CD4-positive, alpha-beta T cell (primary cell): ENCODE results near the gene CAMSAP1. TPM values are rescaled to one million over a fixed set of nuclear protein-coding genes. Genes with fewer than 3 reads are reported as not detected.

ENCODE experiments used
- ATAC-seq: fragments of 200-7000 bp; cut with Tn5 transposase; one replicate; pipeline ENCODE4 v1.10.0; 2022; ENCODE audit warnings: mild to moderate bottlenecking; ENCODE audit not compliant: poor library complexity
- CTCF ChIA-PET: fragments of 350-600 bp; sonication (Branson Sonifier 250); formaldehyde crosslinking; loops from one replicate; lab custom pipeline; 2021; ENCODE audit warnings: antibody characterized with exemption, inconsistent platforms; lab: Charles Lee
- POLR2A ChIA-PET: fragments of 350-600 bp; sonication (Branson Sonifier 250); formaldehyde crosslinking; loops from one replicate; lab custom pipeline; 2021; ENCODE audit warnings: antibody characterized with exemption, inconsistent platforms; lab: Charles Lee
- DNase-seq, 14 experiments: peaks; one replicate each; pipeline ENCODE4 v3.0.0-alpha.2; 2013 to 2020; ENCODE audit warnings: mixed read lengths in 2 of 14
- H3K27ac ChIP-seq, 2 donors: one replicate each; pipeline versions ENCODE4 v1.5.1 to v1.7.0; 2013; ENCODE audit warnings: low read length in 2 of 2, low read depth in 1 of 2, mild to moderate bottlenecking in 1 of 2
- H3K27me3 ChIP-seq, 2 experiments: 1 replicate in 1 of 2; 2 replicates in 1 of 2; pipeline versions ENCODE4 v1.6.1 to v1.7.0; 2013; ENCODE audit warnings: low read length in 2 of 2, control low read depth in 1 of 2, mild to moderate bottlenecking in 1 of 2, moderate library complexity in 1 of 2; ENCODE audit not compliant: insufficient read depth in 2 of 2, control insufficient read depth in 1 of 2
- H3K36me3 ChIP-seq: one replicate; pipeline ENCODE4 v1.6.1; 2013; ENCODE audit warnings: low read length, control low read depth; ENCODE audit not compliant: insufficient read depth
- H3K4me1 ChIP-seq: one replicate; pipeline ENCODE4 v1.6.1; 2013; ENCODE audit warnings: low read length, control low read depth; ENCODE audit not compliant: insufficient read depth
- H3K4me3 ChIP-seq: one replicate; pipeline ENCODE4 v1.5.1; 2013; ENCODE audit warnings: mild to moderate bottlenecking, low read length, moderate library complexity
- H3K9me3 ChIP-seq, 2 experiments: 1 replicate in 1 of 2; 2 replicates in 1 of 2; pipeline versions ENCODE4 v1.6.1 to v1.7.0; 2013; ENCODE audit warnings: low read length in 2 of 2, mild to moderate bottlenecking in 2 of 2, control low read depth in 1 of 2, moderate library complexity in 1 of 2; ENCODE audit not compliant: control insufficient read depth in 1 of 2, insufficient read depth in 1 of 2
- H3K27ac Mint-ChIP-seq: one replicate; pipeline ENCODE4 v1.8.0; 2020; ENCODE audit warnings: mixed read lengths
- H3K27me3 Mint-ChIP-seq: one replicate; pipeline ENCODE4 v1.8.0; 2021; ENCODE audit warnings: mixed read lengths
- H3K36me3 Mint-ChIP-seq: one replicate; pipeline ENCODE4 v1.8.0; 2021; ENCODE audit warnings: low read depth, mixed read lengths
- H3K4me1 Mint-ChIP-seq: one replicate; pipeline ENCODE4 v1.8.0; 2021; ENCODE audit warnings: low read depth, mixed read lengths
- H3K4me3 Mint-ChIP-seq: one replicate; pipeline ENCODE4 v1.8.0; 2020; ENCODE audit warnings: mild to moderate bottlenecking, mixed read lengths
- H3K9me3 Mint-ChIP-seq: one replicate; pipeline ENCODE4 v1.8.0; 2020; ENCODE audit warnings: mixed read lengths
- intact Hi-C, 2 experiments: fragments of 100-400 bp; cut with DNase I in 1 of 2; cut with micrococcal nuclease in 1 of 2; formaldehyde crosslinking; loops; one replicate each; pipeline versions ENCODE4 v1.15.1 to v1.9.0; 2023 to 2025; cut with DNase I, micrococcal nuclease
- total RNA-seq, 174 experiments: library from RNA in 2 of 174; stranded (reverse) in 2 of 174; gene quantifications; one replicate each; pipeline ENCODE4 v1.2.3 and lab custom pipeline; 2021 to 2026
- TF ChIP-seq, protein P1 (sequence below): fragments of 200-600 bp; IDR thresholded peaks from one replicate; pipeline ENCODE4 v1.8.0; 2022; ENCODE audit warnings: antibody characterized with exemption, mild to moderate bottlenecking

Gene CAMSAP1
- total RNA-seq, 2 experiments from 2014 or later: 16.8 to 18.2 TPM

DNA sequence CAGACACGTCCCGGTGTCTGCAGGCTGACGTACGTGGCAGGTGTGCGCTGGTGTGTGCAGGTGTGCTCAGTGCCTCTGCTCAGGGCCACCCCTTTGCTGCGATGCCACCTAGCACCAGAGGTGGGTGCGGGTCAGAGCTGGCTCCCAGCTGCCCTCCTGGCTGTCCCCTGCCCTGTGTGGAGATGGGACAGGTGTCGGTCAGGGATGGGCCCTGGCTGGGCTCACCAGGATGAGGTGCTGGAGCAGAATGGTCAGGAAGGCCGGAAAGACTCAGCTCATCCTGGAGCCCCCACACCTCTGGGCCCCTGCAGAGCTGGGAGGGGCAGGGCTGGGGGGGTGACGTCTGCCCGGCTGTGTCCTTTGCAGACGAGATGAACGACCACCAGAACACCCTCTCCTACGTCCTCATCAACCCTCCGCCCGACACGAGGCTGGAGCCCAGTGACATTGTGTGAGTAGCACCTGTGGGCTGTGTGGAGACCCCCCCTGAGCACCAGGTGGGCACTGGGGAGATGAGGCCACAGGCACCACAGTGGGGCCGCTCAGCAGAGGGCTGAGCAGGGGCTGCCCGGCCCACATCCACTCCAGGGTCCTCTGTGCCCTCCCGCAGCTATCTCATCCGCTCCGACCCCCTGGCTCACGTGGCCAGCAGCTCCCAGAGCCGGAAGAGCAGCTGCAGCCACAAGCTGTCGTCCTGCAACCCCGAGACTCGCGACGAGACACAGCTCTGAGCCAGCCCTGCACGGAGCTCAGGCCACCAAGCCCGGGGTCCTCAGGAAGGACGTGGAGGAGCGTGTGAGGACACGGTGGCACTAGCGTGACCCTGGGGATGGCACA, 115.7 kb downstream of the CAMSAP1 start:
- intact Hi-C loops: no loop called here
- ATAC-seq: no peak

DNA sequence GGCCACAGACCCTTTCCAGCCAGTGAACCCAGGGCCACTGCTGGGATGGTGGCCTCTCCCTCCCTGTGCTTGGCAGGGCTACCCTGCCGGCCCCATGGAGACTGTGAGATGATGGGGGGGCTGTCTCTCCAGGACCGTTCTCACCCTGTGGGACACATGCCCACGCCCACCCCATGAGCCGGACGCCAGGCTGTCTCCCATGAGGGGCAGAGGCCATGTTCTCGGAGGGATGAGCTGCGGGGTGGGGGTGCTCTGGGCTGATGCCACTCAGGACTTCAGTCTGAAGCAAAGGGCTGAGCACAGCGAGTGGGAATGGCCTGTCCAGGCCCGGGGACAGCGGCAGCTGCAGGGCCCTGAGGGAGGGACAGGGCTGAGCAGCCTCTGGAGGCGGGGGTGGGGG, 116.5 kb downstream of the CAMSAP1 start:
- ATAC-seq (no peak), DNase-seq (no peak)
- Histone ChIP-seq H3K27ac (no peak overlapping the region), H3K36me3 (no peaks in the 10 kb centered on the region), H3K27me3 (no peaks in the 10 kb centered on the region), H3K4me3 (no peak overlapping the region), H3K4me1 (no peaks in the 10 kb centered on the region), H3K9me3 (no peaks in the 10 kb centered on the region)
- no peak overlapping the region for H3K27ac Mint-ChIP-seq
- intact Hi-C loops: no loop called here
- H3K4me3 Mint-ChIP-seq: no peak overlapping the region
- TF ChIP-seq, protein P1, sequence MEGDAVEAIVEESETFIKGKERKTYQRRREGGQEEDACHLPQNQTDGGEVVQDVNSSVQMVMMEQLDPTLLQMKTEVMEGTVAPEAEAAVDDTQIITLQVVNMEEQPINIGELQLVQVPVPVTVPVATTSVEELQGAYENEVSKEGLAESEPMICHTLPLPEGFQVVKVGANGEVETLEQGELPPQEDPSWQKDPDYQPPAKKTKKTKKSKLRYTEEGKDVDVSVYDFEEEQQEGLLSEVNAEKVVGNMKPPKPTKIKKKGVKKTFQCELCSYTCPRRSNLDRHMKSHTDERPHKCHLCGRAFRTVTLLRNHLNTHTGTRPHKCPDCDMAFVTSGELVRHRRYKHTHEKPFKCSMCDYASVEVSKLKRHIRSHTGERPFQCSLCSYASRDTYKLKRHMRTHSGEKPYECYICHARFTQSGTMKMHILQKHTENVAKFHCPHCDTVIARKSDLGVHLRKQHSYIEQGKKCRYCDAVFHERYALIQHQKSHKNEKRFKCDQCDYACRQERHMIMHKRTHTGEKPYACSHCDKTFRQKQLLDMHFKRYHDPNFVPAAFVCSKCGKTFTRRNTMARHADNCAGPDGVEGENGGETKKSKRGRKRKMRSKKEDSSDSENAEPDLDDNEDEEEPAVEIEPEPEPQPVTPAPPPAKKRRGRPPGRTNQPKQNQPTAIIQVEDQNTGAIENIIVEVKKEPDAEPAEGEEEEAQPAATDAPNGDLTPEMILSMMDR: no peak
- CTCF ChIA-PET: no interaction called here
- no peaks in the 10 kb centered on the region for H3K4me1 Mint-ChIP-seq
- no peaks in the 10 kb centered on the region for H3K27me3 Mint-ChIP-seq
- no peaks in the 10 kb centered on the region for H3K9me3 Mint-ChIP-seq
- no peaks in the 10 kb centered on the region for H3K36me3 Mint-ChIP-seq
- POLR2A ChIA-PET: no interaction called here

More for the DNA sequence above, 115.7 kb downstream of the CAMSAP1 start:
- Histone ChIP-seq H3K27me3 (no peaks in the 10 kb centered on the region), H3K9me3 (no peaks in the 10 kb centered on the region), H3K36me3 (no peaks in the 10 kb centered on the region), H3K27ac (no peak overlapping the region), H3K4me3 (no peak overlapping the region), H3K4me1 (no peaks in the 10 kb centered on the region)
- H3K27ac Mint-ChIP-seq: no peak overlapping the region
- no peaks in the 10 kb centered on the region for H3K4me1 Mint-ChIP-seq
- CTCF ChIA-PET: no interaction called here
- POLR2A ChIA-PET: no interaction called here
- no peaks in the 10 kb centered on the region for H3K36me3 Mint-ChIP-seq
- TF ChIP-seq, protein P1: no peak
- DNase-seq: no peak
- H3K27me3 Mint-ChIP-seq: no peaks in the 10 kb centered on the region
- H3K4me3 Mint-ChIP-seq: no peak overlapping the region
- no peaks in the 10 kb centered on the region for H3K9me3 Mint-ChIP-seq

DNA sequence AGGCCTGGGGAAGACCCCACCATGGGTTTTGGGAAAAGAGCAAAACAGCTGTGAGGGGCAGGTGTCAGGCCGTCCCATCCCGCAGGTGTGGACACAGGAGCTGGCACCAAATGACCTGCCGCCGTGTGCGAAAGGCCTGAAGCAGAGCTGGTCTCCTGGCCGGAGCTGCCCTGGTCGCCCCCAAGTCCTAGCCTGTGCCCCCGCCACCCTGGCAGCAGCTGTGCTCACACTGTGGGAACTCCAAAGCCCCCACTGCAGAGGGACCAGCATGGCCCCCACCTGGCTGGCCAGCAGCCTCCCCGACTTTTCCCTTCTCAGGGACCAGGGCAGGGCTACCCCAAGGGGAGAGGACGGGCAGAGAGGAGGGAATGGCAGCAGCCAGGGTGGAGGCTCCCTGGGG, 117.0 kb downstream of the CAMSAP1 start:
- Mint-ChIP-seq H3K4me1 (no peaks in the 10 kb centered on the region), H3K4me3 (no peak overlapping the region), H3K27me3 (no peaks in the 10 kb centered on the region), H3K9me3 (no peaks in the 10 kb centered on the region), H3K27ac (no peak overlapping the region), H3K36me3 (no peaks in the 10 kb centered on the region)
- H3K9me3 ChIP-seq: no peaks in the 10 kb centered on the region
- no peak overlapping the region for H3K4me3 ChIP-seq
- no peak overlapping the region for H3K27ac ChIP-seq
- ChIA-PET CTCF (no interaction called here), POLR2A (no interaction called here)
- H3K36me3 ChIP-seq: no peaks in the 10 kb centered on the region
- intact Hi-C loops: no loop called here
- no peaks in the 10 kb centered on the region for H3K27me3 ChIP-seq
- no peak for ATAC-seq
- TF ChIP-seq, protein P1: no peak
- DNase-seq: no peak
- H3K4me1 ChIP-seq: no peaks in the 10 kb centered on the region
